SIG-M5 treated with dmso at 0.1 percent for 504 hours (cell line): ENCODE data around the gene TRA2A.
"Not testable (repeated sequence)": the region's sequence is repeated elsewhere in the genome, so short reads cannot be mapped to it uniquely, and the experiment has no call there.

ENCODE experiments used
- DNase-seq: peaks from one replicate; lab custom pipeline; 2025; ENCODE audit not compliant: unreplicated experiment; lab: John Stamatoyannopoulos, UW

The TRA2A gene

GRCh38 chr7:23513746-23514145 lies 18.0 kb downstream of the TRA2A start:
- DNase-seq, result not testable (repeated sequence)

- DNase-seq, result no peak
These were observed 37.8 kb downstream of the TRA2A start for GRCh38 chr7:23494009-23494408.

- no peak for DNase-seq
These were observed 40.3 kb downstream of the TRA2A start for GRCh38 chr7:23491502-23491901.

- DNase-seq, result no peak
These were observed 41.2 kb downstream of the TRA2A start for GRCh38 chr7:23490357-23491135.

DNA sequence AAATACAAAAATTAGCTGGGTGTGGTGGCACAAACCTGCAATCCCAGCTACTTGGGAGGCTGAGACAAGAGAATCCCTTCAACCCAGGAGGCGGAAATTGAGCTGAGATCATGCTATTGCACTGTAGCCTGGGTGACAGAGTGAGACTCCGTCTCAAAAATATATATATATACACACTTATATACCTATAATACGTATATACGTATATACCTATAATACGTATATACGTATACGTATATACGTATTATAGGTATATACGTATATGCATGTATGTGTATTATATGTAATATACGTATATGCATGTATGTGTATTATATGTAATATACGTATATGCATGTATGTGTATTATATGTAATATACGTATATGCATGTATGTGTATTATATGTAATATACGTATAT lies 43.1 kb downstream of the TRA2A start:
- DNase-seq, result not testable (repeated sequence)

GRCh38 chr7:23487670-23488069 lies 44.1 kb downstream of the TRA2A start:
- no peak for DNase-seq

- no peak for DNase-seq
These were observed 45.6 kb downstream of the TRA2A start for GRCh38 chr7:23486002-23486773.

GRCh38 chr7:23482686-23483085 lies 49.1 kb downstream of the TRA2A start:
- no peak for DNase-seq

GRCh38 chr7:23477962-23478866 lies 53.6 kb downstream of the TRA2A start:
- no peak for DNase-seq

GRCh38 chr7:23477157-23477499 lies 54.7 kb downstream of the TRA2A start:
- DNase-seq, result no peak

GRCh38 chr7:23476286-23477156 lies 55.3 kb downstream of the TRA2A start:
- no peak for DNase-seq

DNA sequence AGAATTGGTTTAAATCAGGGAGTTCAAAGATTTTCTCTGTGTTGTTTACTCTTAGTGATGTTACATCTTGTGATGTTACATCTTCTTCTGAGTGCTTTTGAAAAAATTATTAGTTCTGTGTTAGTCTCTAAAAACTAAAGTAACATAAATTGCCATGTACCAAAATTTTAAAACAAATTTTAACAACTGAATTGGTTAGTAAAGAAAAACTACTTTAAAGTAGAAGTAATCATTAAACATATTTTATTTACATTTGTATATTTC lies 56.3 kb downstream of the TRA2A start:
- DNase-seq, result no peak

DNA sequence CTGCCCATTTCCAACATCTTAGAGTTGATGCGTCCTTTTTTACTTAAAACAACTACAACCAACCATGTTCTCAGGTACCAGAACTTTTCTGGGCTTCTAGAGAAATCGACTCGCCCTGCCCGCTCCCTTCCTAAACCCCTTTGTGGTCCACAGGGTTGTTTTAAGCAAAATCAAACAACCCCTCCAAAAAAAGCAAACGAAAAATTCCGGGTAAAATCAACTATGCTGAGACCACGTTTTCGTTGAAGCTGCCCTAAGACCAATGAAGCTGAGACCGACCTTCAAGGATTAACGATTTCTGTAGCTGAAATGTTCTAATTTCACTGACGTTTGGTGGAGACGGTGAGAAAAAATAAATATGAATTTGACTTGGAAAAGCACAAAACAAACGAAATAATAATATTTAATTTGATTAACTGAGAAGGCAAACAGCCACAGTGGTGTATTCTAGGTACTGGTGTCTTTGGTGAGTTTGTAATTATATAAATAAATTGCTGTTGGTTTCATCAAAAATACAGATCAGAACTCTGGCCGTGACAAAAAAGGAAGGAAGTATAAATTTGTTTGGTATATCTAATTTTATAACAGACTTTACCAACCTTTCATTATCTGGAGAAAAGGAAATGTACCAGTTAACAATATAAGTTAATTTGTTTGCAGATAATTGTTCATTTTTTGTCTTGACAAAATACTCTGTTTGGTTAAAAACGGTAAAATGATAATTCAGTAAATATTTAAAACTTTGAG lies 56.8 kb downstream of the TRA2A start:
- DNase-seq, result peak; percentile 79

GRCh38 chr7:23474094-23474828 lies 57.5 kb downstream of the TRA2A start:
- peak; percentile 99 for DNase-seq

DNA sequence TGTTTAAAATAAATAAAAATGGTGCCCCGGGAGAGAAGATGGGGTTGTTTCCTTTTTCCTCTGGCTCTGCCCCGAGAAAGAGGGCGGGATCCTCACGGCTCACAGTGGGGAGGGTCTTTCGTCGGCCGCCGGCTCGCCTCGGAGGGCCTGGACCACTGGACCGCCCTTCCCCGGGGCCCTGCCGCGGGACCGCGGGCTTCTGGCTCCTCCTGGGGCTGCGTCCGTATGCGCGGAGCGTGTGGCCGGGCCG lies 58.0 kb downstream of the TRA2A start:
- peak; percentile 38 for DNase-seq

- DNase-seq, result peak; percentile 43
These were observed 58.6 kb downstream of the TRA2A start for GRCh38 chr7:23472956-23473843.

DNA sequence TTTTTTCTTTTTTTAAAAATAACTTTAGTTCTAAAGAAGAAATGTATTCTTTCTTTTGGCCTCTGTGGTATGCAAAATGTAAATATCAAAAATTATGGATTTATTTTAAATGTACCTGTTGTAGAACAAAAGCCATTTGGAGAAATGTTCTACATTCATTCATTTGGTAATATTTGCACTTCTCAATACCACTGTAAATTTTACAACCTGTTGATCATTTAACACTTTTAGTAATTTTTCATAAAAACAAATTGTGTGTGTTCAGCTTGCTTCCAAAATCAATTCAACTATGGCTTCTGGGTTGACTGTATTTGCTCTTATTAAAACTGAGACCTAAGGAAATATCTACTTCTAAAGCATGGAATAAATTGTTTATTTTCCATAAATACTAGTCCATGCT lies 59.2 kb downstream of the TRA2A start:
- DNase-seq, result no peak

- DNase-seq, result peak; percentile 75
These were observed 59.7 kb downstream of the TRA2A start for GRCh38 chr7:23472046-23472445.
